ACC112 (cell line): ENCODE data around the gene DOCK4.

ENCODE experiments used
- H2AFZ ChIP-seq: fragments of 200-600 bp; sonication (generic); one replicate; pipeline ENCODE4 v1.6.0; 2017; ENCODE audit warnings: antibody characterized with exemption, low read length; ENCODE audit not compliant: unreplicated experiment
- H3K27ac ChIP-seq: fragments of 200-600 bp; sonication (generic); 2 replicates; pipeline ENCODE4 v1.5.1; 2014; ENCODE audit warnings: low read depth, mild to moderate bottlenecking, antibody characterized with exemption, low read length, moderate library complexity
- H3K27me3 ChIP-seq: fragments of 200-600 bp; sonication (generic); 2 replicates; pipeline ENCODE4 v1.6.1; 2014; ENCODE audit warnings: mild to moderate bottlenecking, antibody characterized with exemption, low read length, moderate library complexity, mixed read lengths; ENCODE audit not compliant: insufficient read depth
- H3K36me3 ChIP-seq: fragments of 200-600 bp; sonication (generic); 2 replicates; pipeline ENCODE4 v1.6.1; 2016; ENCODE audit warnings: mild to moderate bottlenecking, antibody characterized with exemption, low read length, moderate library complexity, mixed read lengths; ENCODE audit not compliant: insufficient read depth
- H3K4me1 ChIP-seq: fragments of 200-600 bp; sonication (generic); one replicate; pipeline ENCODE4 v1.6.1; 2016; ENCODE audit warnings: low read length, mixed read lengths; ENCODE audit not compliant: insufficient read depth, unreplicated experiment, control insufficient read depth
- H3K4me3 ChIP-seq: fragments of 200-600 bp; sonication (generic); 2 replicates; pipeline ENCODE4 v1.5.1; 2014; ENCODE audit warnings: mild to moderate bottlenecking, low read depth, low read length
- H3K79me2 ChIP-seq: fragments of 200-600 bp; sonication (generic); one replicate; pipeline ENCODE4 v1.6.0; 2016; ENCODE audit warnings: low read length; ENCODE audit not compliant: control insufficient read depth, unreplicated experiment, insufficient read depth

The DOCK4 gene

DNA sequence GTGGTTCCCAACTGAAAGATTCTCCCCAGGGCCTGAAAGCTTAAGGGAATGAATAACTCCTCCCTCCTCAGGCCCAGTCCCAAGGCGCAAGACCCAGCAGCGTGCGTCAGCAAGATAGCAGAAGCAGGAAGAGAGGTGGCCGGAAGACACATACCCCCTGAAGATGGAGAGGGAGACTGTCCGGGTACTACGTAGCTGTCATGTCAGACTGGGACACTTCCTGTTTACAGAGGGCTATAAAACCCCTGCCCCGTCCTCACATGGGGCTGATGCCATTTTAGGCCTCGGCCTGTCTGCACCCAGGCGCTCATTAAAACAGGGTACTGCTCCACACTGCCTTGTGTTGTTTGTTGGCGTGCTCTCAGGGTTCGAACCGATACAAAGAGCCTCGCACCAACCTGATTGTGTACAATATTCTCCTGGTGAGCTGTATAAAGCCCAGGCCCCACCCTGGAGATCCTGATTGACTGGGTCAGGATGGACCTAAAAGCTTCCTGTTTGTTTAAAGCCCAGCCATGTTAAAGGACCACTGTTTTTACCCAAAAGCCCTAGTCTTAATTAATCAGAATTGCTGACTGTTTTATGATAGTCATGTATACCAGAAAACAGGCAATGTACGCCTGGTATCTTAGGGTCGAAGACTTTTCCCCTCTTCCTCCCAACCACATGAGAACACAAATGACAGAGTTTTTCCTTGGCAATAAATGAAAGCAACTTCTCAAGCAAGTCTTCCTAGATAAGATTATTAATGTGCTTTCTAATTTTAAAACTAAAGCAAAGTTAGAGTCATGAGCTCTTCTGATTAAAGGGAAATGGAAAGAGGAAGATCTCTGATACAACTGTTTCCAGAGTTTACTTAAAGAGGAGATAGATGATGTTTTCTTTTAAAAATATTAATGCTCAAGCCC, 251.5 kb downstream of the DOCK4 start:
- Histone ChIP-seq H2AFZ (no peak overlapping the region), H3K79me2 (no peaks in the 10 kb centered on the region), H3K4me1 (no peaks in the 10 kb centered on the region), H3K27ac (no peak overlapping the region), H3K36me3 (no peaks in the 10 kb centered on the region), H3K27me3 (no peaks in the 10 kb centered on the region), H3K4me3 (no peak overlapping the region)

GRCh38 chr7:111954056-111954455, 252.1 kb downstream of the DOCK4 start:
- Histone ChIP-seq H3K79me2 (no peaks in the 10 kb centered on the region), H3K27me3 (no peaks in the 10 kb centered on the region), H2AFZ (no peak overlapping the region), H3K4me1 (no peaks in the 10 kb centered on the region), H3K4me3 (no peak overlapping the region), H3K27ac (no peak overlapping the region), H3K36me3 (no peaks in the 10 kb centered on the region)

DNA sequence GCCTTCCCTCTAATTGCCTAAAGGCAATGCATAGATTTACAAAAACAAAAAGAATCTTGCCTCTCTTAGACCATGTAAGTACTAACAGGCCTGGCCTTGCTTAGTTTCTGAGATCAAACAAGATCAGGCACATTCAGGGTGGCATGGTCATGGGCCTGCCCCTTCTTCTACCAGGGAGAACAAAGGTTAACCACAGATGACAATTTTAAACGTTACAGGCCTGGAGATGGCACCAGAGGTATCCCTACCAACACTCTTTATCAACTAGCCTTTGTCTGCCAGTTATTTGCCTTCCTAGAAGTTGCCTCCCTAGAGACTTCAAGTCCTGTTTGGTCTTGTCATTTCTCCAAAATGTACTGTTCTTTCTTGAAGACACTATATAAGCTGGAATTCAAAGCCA, 252.6 kb downstream of the DOCK4 start:
- Histone ChIP-seq H3K4me1 (no peaks in the 10 kb centered on the region), H3K79me2 (no peaks in the 10 kb centered on the region), H3K27ac (no peak overlapping the region), H2AFZ (no peak overlapping the region), H3K27me3 (no peaks in the 10 kb centered on the region), H3K36me3 (no peaks in the 10 kb centered on the region), H3K4me3 (no peak overlapping the region)

GRCh38 chr7:111952783-111953182, 253.4 kb downstream of the DOCK4 start:
- Histone ChIP-seq H3K4me1 (no peaks in the 10 kb centered on the region), H3K27ac (no peak overlapping the region), H3K27me3 (no peaks in the 10 kb centered on the region), H3K36me3 (no peaks in the 10 kb centered on the region), H2AFZ (no peak overlapping the region), H3K4me3 (no peak overlapping the region), H3K79me2 (no peaks in the 10 kb centered on the region)

DNA sequence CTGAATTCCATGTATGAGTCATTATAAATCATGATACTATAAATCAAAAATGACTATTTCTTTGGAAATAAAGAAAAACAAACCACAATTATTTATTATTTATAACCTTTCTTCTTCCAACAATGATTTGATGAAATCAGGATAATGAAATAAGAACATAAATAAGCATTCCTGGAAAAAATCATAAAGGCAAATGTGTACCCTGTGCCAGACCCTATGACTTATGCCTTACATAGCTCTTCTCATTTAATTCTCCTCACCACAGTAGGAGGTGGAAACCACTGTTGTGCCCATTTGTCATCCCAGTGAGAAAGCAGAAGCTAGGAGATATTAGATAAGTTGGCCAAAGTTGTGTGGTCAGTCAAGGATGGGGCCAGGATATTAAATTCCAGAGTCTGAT, 255.1 kb downstream of the DOCK4 start:
- H3K36me3 ChIP-seq, result no peaks in the 10 kb centered on the region
- no peaks in the 10 kb centered on the region for H3K4me1 ChIP-seq

GRCh38 chr7:111942450-111943081, 263.6 kb downstream of the DOCK4 start:
- H3K4me3 ChIP-seq, result no peak overlapping the region
- H3K27ac ChIP-seq, result no peak overlapping the region
- no peaks in the 10 kb centered on the region for H3K4me1 ChIP-seq
- H3K79me2 ChIP-seq, result no peaks in the 10 kb centered on the region
- no peak overlapping the region for H2AFZ ChIP-seq
- no peaks in the 10 kb centered on the region for H3K36me3 ChIP-seq
- H3K27me3 ChIP-seq, result no peaks in the 10 kb centered on the region

More for the DNA sequence above, 255.1 kb downstream of the DOCK4 start:
- H3K79me2 ChIP-seq, result no peaks in the 10 kb centered on the region
- no peaks in the 10 kb centered on the region for H3K27me3 ChIP-seq
- H2AFZ ChIP-seq, result no peak overlapping the region
- no peak overlapping the region for H3K4me3 ChIP-seq
- H3K27ac ChIP-seq, result no peak overlapping the region

GRCh38 chr7:111937163-111937562, 269.0 kb downstream of the DOCK4 start:
- Histone ChIP-seq H3K4me1 (no peaks in the 10 kb centered on the region), H3K27ac (no peak overlapping the region), H3K4me3 (no peak overlapping the region), H2AFZ (no peak overlapping the region), H3K36me3 (no peaks in the 10 kb centered on the region), H3K79me2 (no peaks in the 10 kb centered on the region), H3K27me3 (no peaks in the 10 kb centered on the region)

DNA sequence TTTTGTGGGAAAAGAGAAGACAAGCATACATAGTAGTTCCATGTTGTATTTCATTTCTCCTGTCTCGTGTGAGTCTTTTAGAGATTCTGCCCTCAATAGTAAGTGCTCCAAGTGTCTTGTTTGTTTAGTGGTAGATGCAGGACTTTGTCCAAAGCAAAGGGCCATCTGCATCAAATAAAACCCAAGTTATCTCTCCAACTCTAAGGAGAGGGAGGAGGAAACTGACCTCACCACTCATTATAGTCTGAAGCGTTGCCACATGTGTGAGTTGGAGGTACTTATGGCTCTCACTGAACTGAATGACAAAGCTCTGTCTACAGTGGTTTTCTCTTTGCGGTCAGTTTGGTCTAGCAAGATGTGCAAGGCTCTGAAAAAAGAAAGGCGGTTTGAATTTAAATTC, 272.6 kb downstream of the DOCK4 start:
- no peaks in the 10 kb centered on the region for H3K4me1 ChIP-seq
- H3K79me2 ChIP-seq, result no peaks in the 10 kb centered on the region
- H3K36me3 ChIP-seq, result no peaks in the 10 kb centered on the region
- H2AFZ ChIP-seq, result no peak overlapping the region
- H3K4me3 ChIP-seq, result no peak overlapping the region
- H3K27ac ChIP-seq, result no peak overlapping the region
- no peaks in the 10 kb centered on the region for H3K27me3 ChIP-seq

DNA sequence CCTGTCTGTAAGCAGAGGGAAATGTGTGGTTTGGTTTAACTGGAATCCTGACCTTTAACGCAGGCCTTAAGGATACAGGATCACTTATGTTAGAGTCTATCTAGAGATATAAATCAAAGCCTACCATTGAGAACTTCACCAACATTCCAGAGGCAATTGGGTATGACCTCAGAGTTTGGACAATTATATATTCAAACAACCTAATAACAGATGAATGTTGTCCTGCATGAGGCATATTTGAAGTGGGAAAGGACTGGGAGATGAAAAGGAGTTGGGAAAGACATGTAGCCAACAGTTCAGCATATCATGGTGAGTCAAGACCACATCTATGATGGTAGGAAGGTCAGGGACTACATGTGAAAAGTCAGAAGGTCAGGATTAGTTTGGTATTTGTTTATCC, 274.2 kb downstream of the DOCK4 start:
- Histone ChIP-seq H3K4me3 (no peak overlapping the region), H3K79me2 (no peaks in the 10 kb centered on the region), H3K4me1 (no peaks in the 10 kb centered on the region), H3K36me3 (no peaks in the 10 kb centered on the region), H3K27me3 (no peaks in the 10 kb centered on the region), H3K27ac (no peak overlapping the region), H2AFZ (no peak overlapping the region)

DNA sequence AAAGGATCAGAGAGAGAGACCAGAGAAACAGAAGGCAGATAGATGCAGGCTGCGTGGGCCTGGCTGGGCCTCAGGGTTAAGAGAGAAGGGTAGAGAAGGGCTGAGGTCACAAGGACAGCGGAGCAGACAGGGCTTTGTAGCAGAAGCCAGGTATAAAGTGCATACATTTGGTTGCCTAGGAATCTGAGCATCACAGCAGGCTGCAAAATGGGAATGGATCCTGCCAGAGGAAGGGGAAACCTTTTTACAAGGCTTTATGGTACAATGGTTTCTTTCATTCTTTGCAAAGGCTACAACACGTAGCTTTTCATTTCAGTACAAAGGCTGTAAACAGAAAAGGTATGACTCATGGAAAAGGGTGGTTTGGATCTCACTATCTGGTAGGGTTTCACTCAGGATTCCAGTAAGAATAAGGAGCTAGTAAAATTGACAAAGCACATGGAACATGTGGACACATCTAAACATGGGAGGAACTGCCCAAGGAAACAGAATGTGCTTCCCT, 275.1 kb downstream of the DOCK4 start:
- no peak overlapping the region for H3K27ac ChIP-seq
- no peaks in the 10 kb centered on the region for H3K27me3 ChIP-seq
- no peaks in the 10 kb centered on the region for H3K79me2 ChIP-seq
- H3K36me3 ChIP-seq, result no peaks in the 10 kb centered on the region
- no peak overlapping the region for H3K4me3 ChIP-seq
- no peaks in the 10 kb centered on the region for H3K4me1 ChIP-seq
- H2AFZ ChIP-seq, result no peak overlapping the region

DNA sequence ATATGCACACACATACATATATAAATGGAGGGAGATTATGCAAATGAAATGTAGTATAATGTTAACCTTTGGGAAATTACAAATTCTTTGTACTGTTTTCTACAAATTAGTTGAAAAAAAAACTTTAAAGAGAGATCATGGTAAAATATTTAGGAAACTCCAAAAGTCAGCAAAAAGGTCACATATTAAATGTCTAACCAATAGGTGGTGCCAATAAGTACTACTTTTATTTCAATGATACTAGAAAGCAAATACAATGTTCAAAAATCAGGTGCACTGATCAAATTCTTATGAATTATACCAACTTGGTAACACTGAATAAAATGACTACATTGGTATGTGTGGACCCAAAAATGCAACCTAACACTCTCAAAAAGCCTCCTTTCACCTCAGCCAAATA, 276.9 kb downstream of the DOCK4 start:
- Histone ChIP-seq H3K27me3 (no peaks in the 10 kb centered on the region), H3K36me3 (no peaks in the 10 kb centered on the region), H3K27ac (no peak overlapping the region), H2AFZ (no peak overlapping the region), H3K4me3 (no peak overlapping the region), H3K4me1 (no peaks in the 10 kb centered on the region), H3K79me2 (no peaks in the 10 kb centered on the region)
